HL-60 (cell line): Measurements from ENCODE around the gene PSMD8.

Experiments used
- DNase-seq, 2 experiments: peaks; one replicate each; pipeline ENCODE4 v3.0.0-alpha.2; 2010 to 2020; ENCODE audit warnings: low read depth in 1 of 2, low spot score in 1 of 2
- H3K27ac ChIP-seq: fragments of 250-450 bp; sonication (Bioruptor Pico); replicated peaks from 2 replicates; pipeline ENCODE4 v1.5.1; 2020; ENCODE audit warnings: mild to moderate bottlenecking, moderate library complexity
- H3K27me3 ChIP-seq: fragments of 250-450 bp; sonication (Bioruptor Pico); 2 replicates; pipeline ENCODE4 v1.5.1; 2021; ENCODE audit warnings: mild to moderate bottlenecking, moderate library complexity; ENCODE audit not compliant: insufficient read depth, poor library complexity, severe bottlenecking
- H3K4me3 ChIP-seq: replicated peaks from 2 replicates; pipeline ENCODE4 v1.5.1; 2011; ENCODE audit warnings: mild to moderate bottlenecking, control low read depth, low read length; ENCODE audit not compliant: insufficient read depth
- CTCF ChIP-seq: IDR thresholded peaks from one replicate; pipeline ENCODE4 v1.5.1; 2011; ENCODE audit warnings: low read length, control low read depth, inconsistent platforms; ENCODE audit not compliant: insufficient read depth
- GABPA ChIP-seq: IDR thresholded peaks from 2 replicates; pipeline ENCODE4 v1.6.1; 2012; ENCODE audit warnings: low read depth
- POLR2AphosphoS5 ChIP-seq: IDR thresholded peaks from 2 replicates; pipeline ENCODE4 v1.6.1; 2012; ENCODE audit warnings: low read depth
- REST ChIP-seq: IDR thresholded peaks from 2 replicates; pipeline ENCODE4 v1.6.1; 2012; ENCODE audit warnings: low read depth; ENCODE audit not compliant: insufficient replicate concordance
- SPI1 ChIP-seq: IDR thresholded peaks from 2 replicates; pipeline ENCODE4 v1.6.1; 2012; ENCODE audit warnings: low read depth, mild to moderate bottlenecking, borderline replicate concordance

Gene PSMD8

GRCh38 chr19:38402967-38403674 is 28.8 kb downstream of the PSMD8 start, which contains the start of gene FAM98C:
TSS of gene FAM98C (plus strand) at chr19:38403093. CDS start at chr19:38403154, 61 bp downstream.
- H3K4me3 ChIP-seq, result peak within 1 kb of the TSS; percentile 85
- TF ChIP-seq SPI1, result no peak
- no peak for TF ChIP-seq GABPA
- peak; percentile 55 for TF ChIP-seq CTCF
- TF ChIP-seq REST, result no peak
- TF ChIP-seq POLR2AphosphoS5, result 0 out of 2 replicates have a peak, but pooled peaks have one; percentile 35
- no peaks in the 10 kb centered on the region for H3K27me3 ChIP-seq
- peak; percentile 95 to 96 for DNase-seq
- H3K27ac ChIP-seq, result peak within 1 kb of the TSS; percentile 50

- DNase-seq, result no peak
- no peaks in the 10 kb centered on the region for H3K27me3 ChIP-seq
- no peak overlapping the region for H3K4me3 ChIP-seq
- H3K27ac ChIP-seq, result no peak overlapping the region
- no peak for TF ChIP-seq REST
- no peak for TF ChIP-seq GABPA
- no peak for TF ChIP-seq CTCF
- TF ChIP-seq SPI1, result no peak
- no peak for TF ChIP-seq POLR2AphosphoS5
Measured at GRCh38 chr19:38404858-38405257, 30.5 kb downstream of the PSMD8 start.

GRCh38 chr19:38405276-38405675 is 30.9 kb downstream of the PSMD8 start:
- no peak overlapping the region for H3K4me3 ChIP-seq
- TF ChIP-seq REST (no peak), SPI1 (no peak), POLR2AphosphoS5 (no peak), CTCF (no peak), GABPA (no peak)
- no peaks in the 10 kb centered on the region for H3K27me3 ChIP-seq
- no peak for DNase-seq
- H3K27ac ChIP-seq, result no peak overlapping the region
